DMS53 (cell line): ENCODE data around the gene EVA1B.

ENCODE experiments used
- DNase-seq: peaks from one replicate; lab custom pipeline; 2025; lab: John Stamatoyannopoulos, UW

Gene EVA1B

DNA sequence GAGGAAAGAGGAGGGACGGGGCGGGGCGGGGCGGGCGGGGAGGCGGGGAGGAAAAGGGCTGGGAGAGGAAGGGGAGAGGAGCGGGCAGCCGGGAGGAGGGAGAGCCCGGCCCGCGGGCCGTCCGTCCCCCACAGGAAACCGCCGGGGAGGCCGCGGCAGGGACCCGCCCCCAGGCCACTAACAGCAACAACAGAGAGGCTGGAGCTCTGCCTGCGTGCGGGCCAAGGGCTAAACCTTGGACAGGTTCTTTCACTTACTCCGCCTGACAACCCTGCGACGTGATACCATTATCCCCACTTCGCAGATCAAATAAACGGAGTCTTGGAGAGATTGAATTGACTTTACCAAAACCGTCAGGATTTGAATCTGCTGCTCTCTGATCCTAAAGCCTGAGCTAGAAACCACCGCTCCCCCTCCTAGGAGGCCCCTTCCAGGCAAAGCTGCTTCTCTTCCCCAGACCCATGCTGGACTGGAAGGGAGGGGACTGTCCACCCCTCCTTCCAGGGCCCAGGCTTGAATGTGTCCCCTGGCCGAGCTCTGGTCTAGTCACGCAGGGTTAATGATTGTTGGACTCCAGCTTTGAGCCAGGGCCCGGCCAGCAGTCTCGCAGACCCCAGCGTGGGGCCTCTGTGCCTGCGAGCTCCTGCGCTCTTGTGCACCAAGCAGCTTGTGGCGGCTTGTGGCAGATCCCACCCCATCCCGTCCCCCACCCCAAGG, at the start of gene EVA1B:
EVA1B (minus strand) TSS at position 10 of the 717 bp plus-strand sequence. CDS start 608 bp downstream, outside the sequence.
- DNase-seq: peak; percentile 83

GRCh38 chr1:36372617-36373016, 49.2 kb upstream of the EVA1B start:
- no peak for DNase-seq

GRCh38 chr1:36369061-36369861, 45.8 kb upstream of the EVA1B start:
- peak; percentile 93 for DNase-seq

DNA sequence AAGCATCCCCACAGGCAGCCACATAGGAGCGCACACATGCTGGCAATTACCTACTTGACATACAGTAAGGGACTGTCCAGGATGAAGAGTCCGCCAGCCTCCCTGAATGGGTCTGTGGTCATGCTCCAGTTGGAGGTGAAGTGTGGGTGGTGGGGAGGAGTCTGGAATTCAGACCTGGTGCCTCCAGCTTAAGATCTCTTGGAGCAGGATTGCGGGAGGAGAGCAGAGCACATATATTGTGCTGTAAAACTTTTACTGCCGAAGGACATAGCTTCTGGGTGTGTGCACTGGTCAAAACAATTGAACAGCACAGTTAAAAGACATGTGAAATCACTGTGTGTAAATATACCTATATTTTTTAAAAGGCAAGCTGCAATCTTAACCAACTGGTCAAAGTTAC, 44.4 kb upstream of the EVA1B start:
- DNase-seq: peak; percentile 66

GRCh38 chr1:36367066-36367465, 43.6 kb upstream of the EVA1B start:
- no peak for DNase-seq

GRCh38 chr1:36366091-36366661, 42.7 kb upstream of the EVA1B start:
- no peak for DNase-seq

- no peak for DNase-seq
These were observed 41.9 kb upstream of the EVA1B start for GRCh38 chr1:36365381-36365780.

GRCh38 chr1:36359911-36360550, 36.6 kb upstream of the EVA1B start:
- no peak for DNase-seq

DNA sequence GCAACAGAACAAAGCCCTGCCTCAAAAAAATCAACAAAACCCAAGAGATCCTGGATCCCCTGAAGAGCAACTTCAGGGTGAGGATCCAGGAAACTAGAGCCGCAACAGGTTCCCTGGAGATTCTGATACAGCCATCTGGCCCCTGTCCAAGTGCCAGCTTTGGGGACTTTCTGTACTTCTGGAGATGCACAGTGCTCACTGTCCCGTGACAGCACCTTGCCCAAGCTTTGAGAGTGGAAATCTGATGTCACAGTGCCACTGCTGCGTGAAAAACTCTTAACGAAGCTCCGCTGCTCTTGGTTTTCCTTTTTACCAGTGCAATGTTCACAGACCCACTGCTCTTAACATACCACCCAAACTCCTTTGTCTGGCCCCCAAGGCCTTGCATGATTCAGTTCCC, 35.9 kb upstream of the EVA1B start:
- DNase-seq: no peak

DNA sequence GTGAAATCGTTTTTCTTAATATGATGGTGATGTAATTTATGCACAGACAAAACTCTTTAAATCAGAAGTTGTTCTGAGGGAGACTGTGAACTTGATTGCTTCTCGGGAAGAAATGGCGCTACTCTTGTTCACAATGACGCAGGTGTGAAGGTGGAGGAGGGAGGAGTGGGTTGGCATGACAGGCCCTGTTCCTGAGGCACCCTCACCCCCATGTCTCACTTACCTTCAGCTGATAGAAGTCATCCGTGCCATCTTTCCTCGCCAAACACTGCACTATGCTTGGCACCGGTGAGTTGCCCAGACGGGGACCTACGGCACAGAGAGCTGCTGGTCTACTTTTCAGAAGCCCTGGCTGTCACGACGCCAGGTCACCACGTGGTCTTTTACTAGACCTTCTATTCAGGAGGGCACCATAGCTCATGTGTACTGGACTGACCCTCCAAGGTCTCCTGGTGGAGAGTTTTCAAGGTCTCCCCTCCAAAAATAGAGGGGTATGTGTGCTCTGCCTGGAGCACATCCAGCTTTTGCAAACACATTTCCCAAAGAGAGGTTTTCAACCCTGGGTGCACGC, 35.2 kb upstream of the EVA1B start:
- no peak for DNase-seq

GRCh38 chr1:36355811-36356210, 32.4 kb upstream of the EVA1B start:
- peak; percentile 37 for DNase-seq

GRCh38 chr1:36354486-36354885, 31.0 kb upstream of the EVA1B start:
- DNase-seq: no peak

DNA sequence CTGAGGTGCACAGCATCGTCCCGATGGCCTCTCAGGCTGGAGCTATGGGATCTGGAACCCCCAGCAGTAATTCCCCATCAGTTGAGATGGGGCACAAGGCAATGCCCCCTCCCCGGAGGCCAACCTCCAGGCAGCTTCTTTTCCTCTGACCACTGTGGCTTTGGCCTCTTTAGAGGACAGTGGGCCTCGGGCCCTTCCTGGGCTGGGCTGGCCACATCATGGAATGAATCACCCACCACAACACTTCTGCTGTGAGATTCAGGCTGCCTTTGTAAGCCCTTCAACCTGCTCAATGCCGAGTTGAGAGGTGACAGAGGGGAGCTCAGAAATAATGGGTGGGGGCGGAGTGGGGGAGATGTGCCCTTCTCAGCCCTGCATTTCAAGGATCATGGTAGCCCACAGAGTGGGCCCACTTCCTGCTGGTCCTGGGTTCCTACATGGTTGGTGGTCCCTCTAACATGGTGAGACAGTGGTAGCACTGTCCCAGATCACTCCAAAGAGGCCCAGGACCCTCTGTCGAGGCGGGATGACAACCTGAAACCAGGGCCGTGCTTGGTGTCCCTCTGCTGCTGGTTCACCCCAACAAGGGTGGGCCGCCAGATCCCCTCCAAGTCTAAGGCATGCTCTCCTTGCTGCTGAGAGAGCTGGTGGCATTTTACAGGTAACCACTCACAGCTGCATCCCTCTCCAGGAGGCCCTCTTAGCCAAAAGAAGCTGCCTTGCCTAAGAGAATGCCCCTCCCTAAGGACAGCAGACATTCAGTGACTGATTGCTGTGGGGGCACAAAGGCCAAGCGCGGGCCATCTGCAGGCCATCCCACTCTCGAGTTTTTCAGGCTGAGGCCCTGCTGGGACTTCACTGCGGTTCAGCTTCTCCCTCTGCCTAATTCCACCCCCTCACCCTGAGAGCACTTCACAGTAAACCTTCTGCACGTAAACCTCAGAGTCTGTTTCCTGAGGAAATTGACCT, 29.7 kb upstream of the EVA1B start:
- DNase-seq: no peak

DNA sequence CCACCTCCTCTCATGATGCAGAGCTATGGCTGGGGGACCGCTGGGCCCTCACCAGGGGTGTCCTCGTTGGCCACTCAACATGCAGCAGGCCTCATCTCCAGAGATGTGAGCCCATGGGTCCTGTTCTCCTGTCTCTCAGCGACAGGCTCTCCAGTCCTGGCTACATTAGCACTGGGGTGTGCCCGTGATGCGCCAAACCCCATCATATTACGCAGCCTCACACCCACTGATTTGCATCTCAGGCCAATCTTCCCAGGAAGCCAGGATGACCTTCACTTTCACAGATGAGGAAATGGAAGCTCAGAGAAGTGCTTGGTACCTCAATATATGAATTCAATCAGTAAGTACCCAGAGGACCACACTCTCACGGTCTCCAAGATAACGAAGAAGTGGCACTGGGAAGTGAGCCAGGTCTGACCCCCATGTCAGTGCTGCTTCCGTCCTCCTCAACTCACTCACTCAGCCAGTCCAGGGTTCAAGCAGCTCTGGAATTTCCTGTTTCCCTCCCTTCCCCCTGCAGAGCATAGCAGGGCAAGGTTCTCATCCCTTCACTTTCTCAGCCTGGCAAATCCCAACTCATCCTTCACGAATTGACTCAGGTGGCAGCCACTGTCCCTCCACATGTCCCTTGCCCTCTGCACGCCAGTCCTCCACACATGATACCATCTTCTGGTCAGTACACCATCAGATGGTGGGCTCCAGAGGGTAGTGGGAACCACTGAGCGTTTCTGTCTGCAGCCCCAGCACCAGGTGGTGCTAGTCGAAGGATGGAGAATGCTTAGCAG, 28.9 kb upstream of the EVA1B start:
- DNase-seq: no peak

GRCh38 chr1:36351227-36351977, 28.0 kb upstream of the EVA1B start:
- DNase-seq: no peak

GRCh38 chr1:36350659-36351226, 27.3 kb upstream of the EVA1B start:
- DNase-seq: no peak

DNA sequence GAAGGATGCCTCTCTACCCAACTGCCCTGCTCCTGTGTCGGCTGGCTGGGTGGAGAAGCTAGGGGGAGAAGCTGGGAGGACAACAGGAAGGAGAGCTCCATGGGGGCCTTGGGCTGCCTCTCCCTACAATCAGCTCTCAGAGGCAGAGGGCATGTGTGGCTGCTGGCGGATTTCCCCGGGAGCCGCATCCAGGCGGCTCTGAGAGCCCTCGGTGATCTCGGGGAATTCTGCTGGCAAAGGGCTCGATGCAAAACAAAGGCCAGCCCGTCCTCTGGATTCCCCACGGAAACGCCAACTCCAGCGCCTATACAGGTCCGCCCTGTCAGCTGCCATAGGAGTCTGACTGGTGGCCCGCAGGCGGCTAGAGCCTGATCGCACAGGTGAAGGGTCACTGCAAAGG, 26.4 kb upstream of the EVA1B start:
- no peak for DNase-seq

DNA sequence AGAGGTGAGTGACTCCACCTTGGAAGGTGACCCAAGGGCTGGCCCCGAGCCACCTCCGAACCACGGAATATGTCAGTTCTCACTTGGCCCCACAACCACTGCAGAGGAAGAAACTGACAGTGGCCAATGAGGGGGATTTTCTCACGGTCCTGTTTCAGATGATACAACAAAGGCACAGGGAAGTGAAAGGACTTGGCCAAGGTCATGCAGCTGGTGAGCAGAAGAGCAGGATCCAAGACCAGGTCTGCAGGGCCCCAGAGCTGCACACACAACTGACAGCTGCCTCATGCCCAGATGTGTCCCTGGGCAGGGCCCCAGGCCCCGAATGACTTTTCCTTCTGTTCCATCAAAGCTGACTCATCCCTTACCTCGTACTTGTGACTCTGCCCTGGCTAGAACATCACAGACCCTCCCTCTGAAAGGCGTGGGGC, 25.8 kb upstream of the EVA1B start:
- DNase-seq: no peak

DNA sequence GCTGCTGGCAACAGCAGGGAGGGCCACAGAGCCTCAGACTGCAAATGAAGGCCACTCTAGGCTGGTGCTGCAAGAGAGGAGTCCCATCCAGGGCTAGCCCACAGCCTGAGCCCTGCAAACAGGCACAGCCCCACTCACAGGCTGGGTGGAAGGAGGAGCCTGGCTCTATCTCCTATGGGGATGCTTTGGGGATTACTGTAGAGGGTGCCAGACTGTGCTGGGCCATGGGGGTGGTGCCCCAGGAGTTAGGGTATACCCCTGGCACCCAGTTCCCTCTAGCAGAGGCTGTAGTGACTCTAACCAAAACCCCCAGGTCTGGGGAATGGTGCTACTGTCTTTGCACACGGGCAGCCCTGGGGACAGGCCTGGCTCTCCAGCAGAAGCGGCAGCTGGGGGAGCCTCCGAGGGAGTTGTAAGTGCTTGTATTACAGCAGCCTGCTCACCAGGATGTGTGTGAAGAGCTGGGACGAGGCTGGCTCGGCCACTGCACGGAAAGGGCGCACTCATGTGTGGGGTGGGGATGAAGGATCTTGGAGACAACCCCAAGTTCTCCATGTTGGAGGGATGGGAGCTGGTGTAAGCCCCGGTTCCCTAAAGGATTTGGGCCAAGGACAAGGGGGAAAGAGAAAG, 23.4 kb upstream of the EVA1B start:
- no peak for DNase-seq
